DND-41 (cell line): Measurements from ENCODE around the gene DIRAS1.

Experiments used
- ATAC-seq: fragments of 200-7000 bp; cut with Tn5 transposase; 3 replicates; pipeline ENCODE4 v1.9.1; 2021; ENCODE audit warnings: low read depth; ENCODE audit not compliant: insufficient read depth
- DNase-seq: peaks from one replicate; pipeline ENCODE4 v3.0.0-alpha.2; 2020
- H2AFZ ChIP-seq: 2 replicates; pipeline ENCODE4 v1.6.0; 2012; ENCODE audit warnings: low read depth, low read length
- H3K27ac ChIP-seq: 2 replicates; pipeline ENCODE4 v1.5.1; 2012; ENCODE audit warnings: low read length, inconsistent platforms
- H3K27me3 ChIP-seq: fragments of 200-600 bp; sonication (generic); 2 replicates; pipeline ENCODE4 v1.6.0; 2012; ENCODE audit warnings: low read length, mild to moderate bottlenecking, inconsistent platforms; ENCODE audit not compliant: insufficient read depth, poor library complexity
- H3K36me3 ChIP-seq: 2 replicates; pipeline ENCODE4 v1.5.1; 2012; ENCODE audit warnings: low read length, inconsistent platforms; ENCODE audit not compliant: insufficient read depth
- H3K4me1 ChIP-seq: 2 replicates; pipeline ENCODE4 v1.5.1; 2012; ENCODE audit warnings: mild to moderate bottlenecking, low read length; ENCODE audit not compliant: insufficient read depth
- H3K4me2 ChIP-seq: 2 replicates; pipeline ENCODE4 v1.6.0; 2012; ENCODE audit warnings: mild to moderate bottlenecking, moderate library complexity, low read length, inconsistent platforms; ENCODE audit not compliant: insufficient read depth
- H3K4me3 ChIP-seq, 2 experiments: fragments of 200-600 bp in 1 of 2; shearing (Covaris generic) in 1 of 2; 2 replicates each; pipeline ENCODE4 v1.5.1; 2012 to 2016; ENCODE audit warnings: inconsistent platforms in 2 of 2, low read length in 2 of 2, mild to moderate bottlenecking in 2 of 2, low read depth in 1 of 2, moderate library complexity in 1 of 2
- H3K79me2 ChIP-seq: 2 replicates; pipeline ENCODE4 v1.6.0; 2012; ENCODE audit warnings: low read length, inconsistent platforms; ENCODE audit not compliant: insufficient read depth
- H3K9ac ChIP-seq: 2 replicates; pipeline ENCODE4 v1.6.0; 2012; ENCODE audit warnings: low read depth, mild to moderate bottlenecking, inconsistent platforms, low read length, moderate library complexity
- H3K9me3 ChIP-seq: 2 replicates; pipeline ENCODE4 v1.5.1; 2012; ENCODE audit warnings: low read length, moderate library complexity, mild to moderate bottlenecking, inconsistent platforms; ENCODE audit not compliant: insufficient read depth, severe bottlenecking
- H4K20me1 ChIP-seq: 2 replicates; pipeline ENCODE4 v1.6.0; 2012; ENCODE audit warnings: low read length; ENCODE audit not compliant: insufficient read depth
- CTCF ChIP-seq: IDR thresholded peaks from 2 replicates; pipeline ENCODE4 v1.5.1; 2012; ENCODE audit warnings: borderline replicate concordance, low read length, moderate library complexity, mild to moderate bottlenecking; ENCODE audit not compliant: poor library complexity, severe bottlenecking; ENCODE audit errors: extremely low read depth
- EZH2 ChIP-seq: IDR thresholded peaks from 3 replicates; pipeline ENCODE4 v1.6.1; 2012; ENCODE audit warnings: borderline replicate concordance, low read depth, mild to moderate bottlenecking, moderate library complexity, low read length, inconsistent platforms; ENCODE audit not compliant: severe bottlenecking

Gene DIRAS1

GRCh38 chr19:2717638-2718541 lies 3.3 kb downstream of the DIRAS1 start:
- no peaks in the 10 kb centered on the region for H3K36me3 ChIP-seq
- TF ChIP-seq CTCF (no peak), EZH2 (no peak)
- no peak overlapping the region for H3K27ac ChIP-seq
- H3K79me2 ChIP-seq: no peaks in the 10 kb centered on the region
- peaks cover 6% of the 10 kb centered on the region for H3K9me3 ChIP-seq
- H3K4me2 ChIP-seq: no peak overlapping the region
- H3K9ac ChIP-seq: no peak overlapping the region
- no peak overlapping the region for H2AFZ ChIP-seq
- DNase-seq: no peak
- no peaks in the 10 kb centered on the region for H3K4me1 ChIP-seq
- no peaks in the 10 kb centered on the region for H4K20me1 ChIP-seq
- no peak overlapping the region for H3K4me3 ChIP-seq
- no peak for ATAC-seq
- no peaks in the 10 kb centered on the region for H3K27me3 ChIP-seq

GRCh38 chr19:2716722-2717637 lies 4.2 kb downstream of the DIRAS1 start:
- Histone ChIP-seq H3K4me3 (no peak overlapping the region), H3K27ac (no peak overlapping the region), H3K27me3 (no peaks in the 10 kb centered on the region), H3K36me3 (no peaks in the 10 kb centered on the region), H3K4me1 (no peaks in the 10 kb centered on the region), H3K9ac (no peak overlapping the region), H2AFZ (no peak overlapping the region), H3K9me3 (peaks cover 6% of the 10 kb centered on the region), H3K79me2 (no peaks in the 10 kb centered on the region), H3K4me2 (no peak overlapping the region), H4K20me1 (no peaks in the 10 kb centered on the region)
- no peak for TF ChIP-seq EZH2
- no peak for TF ChIP-seq CTCF
- DNase-seq (no peak), ATAC-seq (no peak)

GRCh38 chr19:2716275-2716650 lies 4.9 kb downstream of the DIRAS1 start:
- DNase-seq: no peak
- Histone ChIP-seq H3K79me2 (no peaks in the 10 kb centered on the region), H3K9ac (no peak overlapping the region), H3K36me3 (no peaks in the 10 kb centered on the region), H2AFZ (no peak overlapping the region), H3K27me3 (no peaks in the 10 kb centered on the region), H3K27ac (no peak overlapping the region), H3K4me3 (no peak overlapping the region), H4K20me1 (no peaks in the 10 kb centered on the region), H3K4me2 (no peak overlapping the region), H3K4me1 (no peaks in the 10 kb centered on the region), H3K9me3 (peaks cover 6% of the 10 kb centered on the region)
- TF ChIP-seq CTCF: no peak
- TF ChIP-seq EZH2: no peak
- no peak for ATAC-seq
